ENCODE measurements around the gene PTPN20. TPM values are rescaled to one million over a fixed set of nuclear protein-coding genes. Genes with fewer than 3 reads are reported as not detected.
A peak's percentile ranks its signal among the peaks of the same experiment; 100 is the strongest.

Gene PTPN20
- polyA plus RNA-seq, 1 donor from 2014 or later, result 1.4 TPM

DNA sequence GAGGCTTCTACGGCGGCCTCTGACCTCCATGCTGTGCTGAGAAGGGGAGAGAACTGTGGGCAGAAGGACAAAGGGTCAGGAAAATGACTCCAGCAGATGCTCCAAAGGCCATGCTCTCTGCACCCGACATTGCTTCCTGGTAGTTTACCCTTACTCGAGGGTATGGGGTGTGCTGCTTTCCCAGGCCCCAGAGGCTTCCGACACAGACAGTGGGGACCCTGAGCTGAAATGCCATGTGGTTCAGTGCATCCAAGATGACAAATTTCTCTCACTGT, 130.9 kb downstream of the PTPN20 start:
- peaks cover 0 to 3% (median 0%) of the 10 kb centered on the region in 3 donors for H3K4me1 Mint-ChIP-seq
- no peak overlapping the region for H3K27ac Mint-ChIP-seq
- H3K27me3 Mint-ChIP-seq, result no peaks in the 10 kb centered on the region
- H3K9me3 Mint-ChIP-seq, result no peaks in the 10 kb centered on the region
- H3K4me3 Mint-ChIP-seq, result no peak overlapping the region
- no peaks in the 10 kb centered on the region for H3K36me3 Mint-ChIP-seq

DNA sequence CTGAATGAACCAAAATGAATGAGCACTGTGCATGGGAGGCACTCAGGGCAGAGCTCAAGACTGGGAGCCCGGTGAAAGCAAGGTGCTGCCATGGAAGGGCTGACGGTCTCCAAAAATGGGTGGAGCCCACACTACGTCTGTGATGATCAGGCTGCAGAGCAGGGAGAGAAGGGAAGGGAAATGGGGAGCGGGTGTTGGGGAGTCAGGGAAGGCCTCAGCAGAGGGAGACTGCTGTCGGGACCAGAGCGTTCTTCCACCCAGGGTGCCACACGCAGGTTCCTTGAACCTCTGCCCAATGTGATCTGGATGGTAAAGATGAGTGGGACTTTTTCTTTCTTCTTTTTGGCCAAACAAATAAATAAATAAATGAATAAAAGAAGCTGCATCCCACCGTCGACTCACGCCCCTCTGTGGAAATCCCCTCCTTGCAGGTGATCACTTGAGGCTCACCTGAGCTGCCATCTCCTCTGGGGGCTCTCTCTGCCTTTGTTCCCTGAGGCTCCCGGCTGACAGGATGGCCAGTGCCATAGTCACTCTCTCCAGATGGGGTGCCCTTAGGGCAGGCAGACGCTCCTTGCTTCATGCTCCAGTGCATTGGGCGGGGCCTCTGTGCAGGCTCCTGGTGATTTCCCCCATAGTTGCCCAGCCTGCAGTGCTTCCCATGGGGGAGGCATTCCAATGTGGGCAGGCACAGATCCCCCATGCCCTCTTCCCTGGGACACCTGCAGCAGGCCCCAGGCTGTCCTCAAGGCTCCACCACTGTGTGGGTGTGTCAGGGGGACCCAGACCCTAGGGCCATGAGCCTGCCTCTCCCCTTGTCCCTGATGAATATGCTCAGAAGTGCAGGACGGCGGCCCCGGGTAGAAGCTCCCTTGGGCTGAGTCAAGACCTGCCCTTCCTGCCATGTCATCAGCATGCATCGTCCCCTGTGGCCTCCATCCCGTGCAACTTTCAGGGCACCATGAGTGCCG, 131.8 kb downstream of the PTPN20 start:
- H3K9me3 Mint-ChIP-seq, result no peaks in the 10 kb centered on the region
- H3K27ac Mint-ChIP-seq, result no peak overlapping the region
- H3K27me3 Mint-ChIP-seq, result no peaks in the 10 kb centered on the region
- no peaks in the 10 kb centered on the region for H3K36me3 Mint-ChIP-seq
- H3K4me1 Mint-ChIP-seq, result peaks cover 0 to 3% (median 0%) of the 10 kb centered on the region in 3 donors
- no peak overlapping the region for H3K4me3 Mint-ChIP-seq

DNA sequence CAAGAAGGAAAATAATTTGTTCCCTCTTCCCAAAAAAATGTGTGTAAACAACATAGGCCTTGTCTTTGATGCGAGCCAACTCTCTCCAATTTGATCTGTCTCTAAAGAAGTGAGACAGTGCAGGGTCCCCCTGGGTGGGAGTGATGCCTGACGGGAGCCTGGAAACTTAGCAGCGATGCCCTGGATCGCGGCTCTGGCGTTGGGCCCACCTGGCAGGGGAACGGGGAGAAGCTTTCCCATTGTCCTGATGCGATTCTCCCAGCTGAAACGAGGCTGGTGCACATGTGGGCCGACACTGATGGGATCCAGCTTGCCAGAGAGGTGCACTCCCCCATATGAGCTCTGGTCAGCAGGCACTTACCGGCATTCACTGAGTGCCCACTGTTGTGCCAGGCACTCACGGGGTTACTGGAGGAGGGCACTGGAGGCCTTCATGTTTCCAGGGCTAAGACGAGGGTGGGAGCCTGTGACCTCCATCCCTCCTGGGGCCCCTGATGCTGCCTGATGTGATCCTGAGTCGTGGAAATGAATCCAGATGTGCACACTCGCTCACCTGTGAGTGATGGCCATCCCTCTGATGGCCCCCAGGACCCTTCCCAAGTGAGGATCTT, 132.8 kb downstream of the PTPN20 start:
- H3K27me3 Mint-ChIP-seq, result peaks cover 2% of the 10 kb centered on the region
- H3K9me3 Mint-ChIP-seq, result no peaks in the 10 kb centered on the region
- H3K4me1 Mint-ChIP-seq, result peaks cover 0 to 4% (median 0%) of the 10 kb centered on the region in 3 donors
- no peak overlapping the region for H3K4me3 Mint-ChIP-seq
- no peak overlapping the region for H3K27ac Mint-ChIP-seq
- H3K36me3 Mint-ChIP-seq, result no peaks in the 10 kb centered on the region

GRCh38 chr10:47044741-47045140, 133.5 kb downstream of the PTPN20 start:
- Mint-ChIP-seq H3K4me3 (no peak overlapping the region), H3K27ac (no peak overlapping the region), H3K27me3 (peaks cover 2% of the 10 kb centered on the region), H3K36me3 (no peaks in the 10 kb centered on the region), H3K4me1 (peaks cover 0 to 4% (median 0%) of the 10 kb centered on the region in 3 donors), H3K9me3 (no peaks in the 10 kb centered on the region)

GRCh38 chr10:47045331-47045861, 134.2 kb downstream of the PTPN20 start:
- Mint-ChIP-seq H3K4me1 (peaks cover 0 to 4% (median 0%) of the 10 kb centered on the region in 3 donors), H3K9me3 (no peaks in the 10 kb centered on the region), H3K4me3 (no peak overlapping the region), H3K27ac (no peak overlapping the region), H3K27me3 (peaks cover 2% of the 10 kb centered on the region), H3K36me3 (no peaks in the 10 kb centered on the region)

DNA sequence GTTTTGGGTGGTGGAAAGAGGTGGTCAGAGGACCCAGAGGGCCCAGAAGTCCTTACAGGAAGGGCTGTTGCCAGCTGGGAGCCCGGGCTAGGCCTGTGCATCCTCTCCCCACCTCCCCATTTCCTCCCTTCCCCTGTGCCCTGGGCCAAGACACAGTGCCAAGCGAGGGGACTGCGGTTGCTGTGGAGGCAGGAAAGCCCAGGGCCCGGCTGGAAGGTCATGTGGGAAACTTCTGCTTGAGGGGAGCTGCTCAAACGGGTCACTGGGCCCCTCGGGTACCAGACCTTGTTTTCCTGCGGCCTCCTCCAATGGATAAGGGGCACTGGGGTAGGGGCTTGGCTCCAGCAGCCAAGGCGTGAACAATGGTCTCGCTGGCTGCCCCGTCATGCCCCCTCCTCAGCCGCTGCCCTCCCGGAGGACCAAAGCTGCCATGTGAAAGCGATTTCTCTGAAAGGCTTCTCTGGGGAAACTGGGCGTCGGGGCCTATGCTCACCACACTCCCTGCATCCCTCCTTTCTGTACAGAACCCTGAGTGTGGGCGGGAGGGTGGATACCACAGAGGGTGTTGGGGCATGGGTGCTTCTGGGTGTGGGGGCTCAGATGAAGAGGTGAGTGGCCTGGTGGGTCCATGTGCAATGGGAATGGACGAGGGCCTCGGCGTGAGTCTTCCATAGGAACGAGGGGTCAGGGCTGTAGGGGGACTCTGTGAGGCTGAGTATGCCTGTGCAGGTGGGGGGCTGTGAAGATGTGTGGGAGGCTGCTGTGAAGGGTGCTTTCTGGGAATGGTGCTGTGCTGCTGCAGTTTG, 135.3 kb downstream of the PTPN20 start:
- H3K27me3 Mint-ChIP-seq, result peaks cover 2% of the 10 kb centered on the region
- peaks cover 0 to 4% (median 0%) of the 10 kb centered on the region in 3 donors for H3K4me1 Mint-ChIP-seq
- no peaks in the 10 kb centered on the region for H3K9me3 Mint-ChIP-seq
- no peaks in the 10 kb centered on the region for H3K36me3 Mint-ChIP-seq
- H3K27ac Mint-ChIP-seq, result no peak overlapping the region
- H3K4me3 Mint-ChIP-seq, result no peak overlapping the region

GRCh38 chr10:47047127-47047504, 135.9 kb downstream of the PTPN20 start:
- no peaks in the 10 kb centered on the region for H3K36me3 Mint-ChIP-seq
- H3K4me1 Mint-ChIP-seq, result peaks cover 0 to 4% (median 0%) of the 10 kb centered on the region in 3 donors
- no peak overlapping the region for H3K4me3 Mint-ChIP-seq
- H3K27me3 Mint-ChIP-seq, result peaks cover 2% of the 10 kb centered on the region
- H3K27ac Mint-ChIP-seq, result no peak overlapping the region
- no peaks in the 10 kb centered on the region for H3K9me3 Mint-ChIP-seq

DNA sequence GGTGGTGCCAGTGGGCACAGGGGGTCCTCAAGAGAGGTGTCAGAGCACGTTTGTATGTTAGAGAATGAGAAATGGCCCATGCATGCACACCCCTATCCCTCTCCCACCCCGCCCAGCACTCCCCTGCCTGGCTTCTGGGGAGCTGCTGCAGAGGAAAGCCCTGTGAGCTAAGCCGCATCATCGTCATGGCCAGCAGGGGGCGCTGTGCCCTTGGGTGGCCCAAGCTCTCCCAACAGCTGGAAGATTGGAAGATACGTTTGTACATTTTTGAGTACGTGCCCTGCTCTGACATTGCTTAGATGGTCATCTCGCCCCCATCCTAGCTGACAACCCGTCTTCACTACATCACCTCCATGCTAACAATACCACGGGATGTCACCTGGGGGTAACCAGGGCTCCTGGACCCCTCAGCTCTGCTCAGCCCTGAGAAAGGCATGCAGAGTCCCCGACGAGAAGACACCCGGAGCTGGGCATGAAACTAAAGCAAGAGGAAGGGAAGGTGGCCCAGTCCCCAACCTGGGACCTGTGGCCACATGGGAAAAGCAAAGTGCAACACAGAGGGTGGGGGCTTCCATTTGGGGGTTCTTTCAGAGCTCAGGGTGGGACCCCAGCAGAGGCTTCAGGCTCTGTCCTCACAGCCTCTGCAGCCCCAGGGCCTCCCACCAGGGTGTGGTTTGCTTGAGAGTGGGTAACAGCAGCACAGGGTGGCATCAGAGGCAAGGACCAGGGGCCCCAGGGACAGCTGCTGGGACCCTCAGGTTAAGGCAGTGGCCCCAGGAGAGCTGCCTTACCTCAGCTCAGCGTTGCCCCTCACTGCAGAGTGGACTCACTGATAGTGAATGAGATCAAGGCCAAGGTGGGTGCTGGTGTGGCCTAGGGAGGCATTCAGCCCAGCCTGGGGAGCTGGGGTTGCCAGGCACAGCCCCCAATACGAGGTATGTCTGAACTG, 136.6 kb downstream of the PTPN20 start:
- no peak overlapping the region for H3K27ac Mint-ChIP-seq
- H3K4me1 Mint-ChIP-seq, result peaks cover 0 to 2% (median 0%) of the 10 kb centered on the region in 3 donors
- H3K27me3 Mint-ChIP-seq, result peaks cover 2% of the 10 kb centered on the region
- H3K36me3 Mint-ChIP-seq, result no peaks in the 10 kb centered on the region
- H3K9me3 Mint-ChIP-seq, result no peaks in the 10 kb centered on the region
- H3K4me3 Mint-ChIP-seq, result no peak overlapping the region

DNA sequence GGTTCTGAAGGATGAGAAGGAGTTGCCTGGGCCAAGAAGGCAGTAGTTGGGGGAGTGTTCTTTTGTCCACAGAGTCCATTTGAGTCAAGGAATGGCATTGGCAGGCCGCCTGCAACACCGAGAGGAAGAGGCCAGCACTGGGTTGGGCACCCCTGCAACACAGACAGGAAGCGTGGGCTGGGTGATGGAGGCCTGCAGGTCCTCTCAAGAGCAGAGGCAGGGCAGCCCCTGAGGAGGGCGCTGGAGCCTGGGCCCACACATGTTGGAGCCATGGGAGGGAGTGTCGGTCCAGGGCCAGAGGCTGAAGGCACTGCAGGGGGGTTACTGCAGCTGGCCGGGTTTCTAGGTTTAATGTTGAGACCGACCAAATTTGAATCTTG, 137.3 kb downstream of the PTPN20 start:
- Mint-ChIP-seq H3K4me1 (peaks cover 0 to 2% (median 0%) of the 10 kb centered on the region in 3 donors), H3K9me3 (no peaks in the 10 kb centered on the region), H3K27me3 (peaks cover 2% of the 10 kb centered on the region), H3K4me3 (no peak overlapping the region), H3K27ac (no peak overlapping the region), H3K36me3 (no peaks in the 10 kb centered on the region)

GRCh38 chr10:47049056-47049851, 138.0 kb downstream of the PTPN20 start:
- Mint-ChIP-seq H3K4me3 (no peak overlapping the region), H3K9me3 (no peaks in the 10 kb centered on the region), H3K27me3 (peaks cover 2% of the 10 kb centered on the region), H3K27ac (no peak overlapping the region), H3K36me3 (no peaks in the 10 kb centered on the region), H3K4me1 (peaks cover 0 to 2% (median 0%) of the 10 kb centered on the region in 3 donors)

DNA sequence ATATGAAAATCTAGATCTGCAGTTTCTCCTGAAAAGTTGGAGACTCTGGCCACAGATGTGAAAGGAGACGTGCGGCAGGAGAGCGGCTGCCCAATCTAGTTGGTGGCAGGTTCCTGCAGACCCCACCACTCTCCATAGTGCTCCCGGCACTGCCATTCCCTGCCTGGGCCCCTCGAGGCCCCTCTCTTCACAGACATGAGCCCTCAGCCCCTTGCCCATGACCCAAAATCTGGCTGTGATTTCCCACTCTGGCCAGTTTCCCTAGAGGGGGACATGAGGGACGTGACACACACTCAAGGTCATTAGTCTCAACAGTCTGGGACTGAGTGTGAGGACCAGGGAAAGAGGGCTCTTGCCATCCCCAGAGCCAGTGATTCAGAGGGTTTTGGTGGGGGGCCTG, 138.7 kb downstream of the PTPN20 start:
- Mint-ChIP-seq H3K27me3 (peaks cover 2% of the 10 kb centered on the region), H3K9me3 (no peaks in the 10 kb centered on the region), H3K36me3 (no peaks in the 10 kb centered on the region), H3K4me3 (no peak overlapping the region), H3K27ac (no peak overlapping the region), H3K4me1 (peaks cover 0 to 2% (median 0%) of the 10 kb centered on the region in 3 donors)

DNA sequence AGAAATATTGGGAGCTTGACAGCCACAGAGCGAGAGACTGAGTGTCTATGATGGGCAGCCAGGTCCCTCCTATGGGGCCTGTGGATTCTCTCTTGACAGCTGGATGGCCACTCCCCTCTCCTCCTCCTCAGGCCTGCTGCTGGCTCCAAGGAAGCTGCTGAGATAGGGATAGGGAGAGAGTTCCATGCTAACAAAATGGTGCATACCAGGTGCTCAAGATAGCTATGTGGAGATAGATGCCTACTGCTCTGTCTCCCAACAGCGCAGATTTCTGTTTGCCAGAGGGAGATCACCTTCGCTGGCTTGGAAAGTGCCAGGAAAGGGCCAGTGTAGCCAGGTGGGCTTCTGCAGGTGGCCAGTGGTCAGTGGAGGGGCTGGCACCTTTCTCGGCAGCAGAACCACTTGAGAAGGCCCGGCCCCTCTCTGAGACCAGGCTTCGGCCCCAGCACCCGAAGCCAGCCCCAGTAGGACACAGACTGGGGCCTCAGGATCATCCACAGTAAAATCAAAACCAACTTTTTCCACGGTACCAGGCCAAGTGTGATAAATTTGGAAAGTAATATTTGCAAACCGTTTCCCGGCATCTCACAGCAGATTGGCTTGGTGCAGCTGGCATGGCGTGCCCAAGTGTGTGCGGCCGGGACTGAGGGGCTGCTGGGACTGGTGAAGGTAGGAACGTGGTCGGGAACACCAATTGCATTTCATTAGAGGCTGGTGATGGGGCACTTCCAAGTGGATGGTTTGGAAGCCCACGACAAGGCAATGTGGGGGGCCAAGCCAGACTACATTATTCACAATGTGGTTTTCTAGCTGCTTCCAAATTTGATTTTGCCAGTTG, 139.6 kb downstream of the PTPN20 start:
- H3K4me3 Mint-ChIP-seq, result peak overlapping the region in 1 of 4 donors; percentile 59
- H3K4me1 Mint-ChIP-seq, result peaks cover 0 to 2% (median 0%) of the 10 kb centered on the region in 3 donors
- peaks cover 2% of the 10 kb centered on the region for H3K27me3 Mint-ChIP-seq
- no peaks in the 10 kb centered on the region for H3K9me3 Mint-ChIP-seq
- H3K36me3 Mint-ChIP-seq, result no peaks in the 10 kb centered on the region
- no peak overlapping the region for H3K27ac Mint-ChIP-seq

DNA sequence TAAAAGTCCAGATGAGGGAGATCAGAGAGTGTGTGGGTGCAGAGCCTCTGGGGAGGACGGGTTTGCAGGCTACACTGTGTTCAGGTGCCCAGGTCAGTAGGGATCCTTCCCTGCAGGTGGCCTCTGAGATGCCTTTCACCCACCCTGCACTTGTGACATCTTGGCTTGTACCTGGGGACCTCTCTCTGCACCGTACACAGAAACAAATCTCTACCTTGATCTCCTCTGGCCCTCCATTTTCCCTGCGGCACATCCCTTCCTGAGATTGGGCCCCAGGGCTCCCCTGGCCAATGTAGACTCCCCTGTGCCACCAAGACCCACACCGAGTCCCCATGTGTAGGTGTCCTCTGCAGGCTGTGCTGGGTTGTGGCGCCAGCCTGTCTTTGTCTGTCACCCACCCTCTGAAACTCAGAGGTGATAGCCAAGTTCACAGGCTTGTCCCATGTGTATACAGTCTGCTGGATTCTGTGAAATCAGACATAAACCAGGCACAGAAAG, 140.6 kb downstream of the PTPN20 start:
- no peaks in the 10 kb centered on the region for H3K9me3 Mint-ChIP-seq
- H3K4me1 Mint-ChIP-seq, result peaks cover 0 to 2% (median 0%) of the 10 kb centered on the region in 3 donors
- no peak overlapping the region for H3K4me3 Mint-ChIP-seq
- H3K27ac Mint-ChIP-seq, result no peak overlapping the region
- no peaks in the 10 kb centered on the region for H3K36me3 Mint-ChIP-seq
- H3K27me3 Mint-ChIP-seq, result peaks cover 2% of the 10 kb centered on the region

Measured in IgD-negative memory B cell (primary cell).